GM12878 (cell line): ENCODE results near the gene CD3E. TPM values are rescaled to one million over a fixed set of nuclear protein-coding genes. Genes with fewer than 3 reads are reported as not detected.

Experiments used
- ATAC-seq: fragments of 200-7000 bp; cut with Tn5 transposase; 3 replicates; pipeline ENCODE4 v1.9.1; 2020; ENCODE audit warnings: mild to moderate bottlenecking, moderate library complexity
- BruUV-seq: library from RNA; stranded (reverse); fragments of 400-500 nt; replicated peaks from 2 replicates; lab custom pipeline; 2021; lab: Mats Ljungman, UMichigan
- CTCF ChIA-PET: fragments of 300-600 bp; sonication (Branson Sonifier 250); formaldehyde crosslinking; extraction: SDS; loops from one replicate; lab custom pipeline; 2021; ENCODE audit warnings: inconsistent platforms; lab: Yijun Ruan, JAX
- POLR2A ChIA-PET: fragments of 350-600 bp; formaldehyde crosslinking; extraction: SDS; loops from one replicate; lab custom pipeline; 2021; ENCODE audit warnings: inconsistent platforms; lab: Charles Lee
- RAD21 ChIA-PET: fragments of 300-600 bp; sonication (Branson Sonifier 250); formaldehyde crosslinking; loops from one replicate; lab custom pipeline; 2023; ENCODE audit warnings: antibody characterized with exemption; ENCODE audit not compliant: unreplicated experiment; lab: Charles Lee
- SMC1A ChIA-PET: fragments of 300-600 bp; sonication (Branson Sonifier 250); formaldehyde crosslinking; loops from one replicate; lab custom pipeline; 2023; ENCODE audit not compliant: unreplicated experiment, uncharacterized antibody; lab: Charles Lee
- DNase-seq: peaks from one replicate; pipeline ENCODE4 v3.0.0-alpha.2; 2011; ENCODE audit warnings: low read depth, low spot score
- FAIRE-seq: peaks from 3 replicates; lab custom pipeline; 2011; peaks lifted over from hg19 to GRCh38; lab: Jason Lieb, UNC
- H2AFZ ChIP-seq: 2 replicates; pipeline ENCODE4 v1.6.0; 2011; ENCODE audit warnings: low read depth, low read length, control low read depth; ENCODE audit not compliant: control insufficient read depth
- H3K27ac ChIP-seq: 2 replicates; pipeline ENCODE4 v1.5.1; 2011; ENCODE audit warnings: control low read depth; ENCODE audit not compliant: control insufficient read depth, insufficient read depth
- H3K27me3 ChIP-seq, 2 experiments: replicated peaks in 1 of 2; 2 replicates each; pipeline versions ENCODE4 v1.6.0 to v1.6.1; 2011; ENCODE audit warnings: low read length in 1 of 2; ENCODE audit not compliant: control insufficient read depth in 2 of 2, insufficient read depth in 2 of 2
- H3K36me3 ChIP-seq, 2 experiments: 2 replicates each; pipeline ENCODE4 v1.5.1; 2011; ENCODE audit warnings: low read length in 1 of 2; ENCODE audit not compliant: control insufficient read depth in 2 of 2, insufficient read depth in 2 of 2
- H3K4me1 ChIP-seq: 2 replicates; pipeline ENCODE4 v1.6.1; 2011; ENCODE audit warnings: mild to moderate bottlenecking, low read length, moderate library complexity, mixed read lengths; ENCODE audit not compliant: control insufficient read depth, insufficient read depth
- H3K4me2 ChIP-seq: 2 replicates; pipeline ENCODE4 v1.6.0; 2011; ENCODE audit warnings: control low read depth; ENCODE audit not compliant: control insufficient read depth, insufficient read depth
- H3K4me3 ChIP-seq: fragments of 200-600 bp; sonication (generic); 2 replicates; pipeline ENCODE4 v1.5.1; 2016
- H3K79me2 ChIP-seq: 2 replicates; pipeline ENCODE4 v1.6.0; 2011; ENCODE audit warnings: low read length; ENCODE audit not compliant: control insufficient read depth, insufficient read depth
- H3K9ac ChIP-seq: 2 replicates; pipeline ENCODE4 v1.8.0; 2011; ENCODE audit warnings: low read length, control low read depth, mixed read lengths; ENCODE audit not compliant: control insufficient read depth, insufficient read depth
- H3K9me3 ChIP-seq: replicated peaks from 3 replicates; pipeline ENCODE4 v1.5.1; 2011; ENCODE audit warnings: mild to moderate bottlenecking, low read length; ENCODE audit not compliant: control insufficient read depth, insufficient read depth
- H4K20me1 ChIP-seq: 2 replicates; pipeline ENCODE4 v1.6.0; 2011; ENCODE audit not compliant: control insufficient read depth, insufficient read depth
- BCLAF1 ChIP-seq: fragments of 450-650 bp; IDR thresholded peaks from 2 replicates; pipeline ENCODE4 v1.6.1; 2017; ENCODE audit warnings: antibody characterized with exemption, mild to moderate bottlenecking, moderate library complexity
- BRCA1 ChIP-seq: IDR thresholded peaks from 2 replicates; pipeline ENCODE4 v1.6.1; 2011; ENCODE audit warnings: low read depth, low read length, improper control_type of control experiment
- CBX3 ChIP-seq: fragments of 200-600 bp; sonication (generic); IDR thresholded peaks from 2 replicates; pipeline ENCODE4 v1.6.1; 2016; ENCODE audit warnings: low read depth, borderline replicate concordance
- EED ChIP-seq: sonication (generic); IDR thresholded peaks from 2 replicates; pipeline ENCODE4 v1.6.1; 2016; ENCODE audit warnings: antibody characterized with exemption, low read depth
- IKZF1 ChIP-seq: fragments of 450-650 bp; conservative IDR thresholded peaks from 2 replicates; pipeline ENCODE4 v1.6.1; 2017; ENCODE audit warnings: antibody characterized with exemption, mild to moderate bottlenecking
- IKZF2 ChIP-seq, 2 experiments: fragments of 450-650 bp; IDR thresholded peaks; 2 replicates each; pipeline ENCODE4 v1.6.1; 2017; ENCODE audit warnings: mild to moderate bottlenecking in 2 of 2, moderate library complexity in 2 of 2
- MYB ChIP-seq: fragments of 150-350 bp; IDR thresholded peaks from 2 replicates; pipeline ENCODE4 v1.6.1; 2014; ENCODE audit warnings: mild to moderate bottlenecking, low read depth, low read length, borderline replicate concordance
- SPI1 ChIP-seq: IDR thresholded peaks from 2 replicates; pipeline ENCODE4 v1.6.1; 2011; ENCODE audit warnings: low read depth, mild to moderate bottlenecking, low read length, moderate library complexity, borderline replicate concordance; ENCODE audit not compliant: insufficient read depth
- TCF12 ChIP-seq: IDR thresholded peaks from 2 replicates; pipeline ENCODE4 v1.6.1; 2011; ENCODE audit warnings: low read depth, mild to moderate bottlenecking, low read length
- ZZZ3 ChIP-seq: IDR thresholded peaks from 2 replicates; pipeline ENCODE4 v1.6.1; 2011; ENCODE audit warnings: low read depth; ENCODE audit not compliant: control insufficient read depth, insufficient read length
- WGBS: methylation state at CpG from one replicate; pipeline ENCODE4 v1.1.6; 2016; ENCODE audit warnings: low lambda C conversion rate; ENCODE audit not compliant: insufficient replicate concordance, insufficient coverage; ENCODE audit errors: missing lambda C conversion rate; 5-methylcytosine and 5-hydroxymethylcytosine counted together
- in situ Hi-C: fragments of 300-500 bp; cut with MboI; formaldehyde crosslinking; loops from 9 replicates; pipeline ENCODE4 v1.14.3; 2018; ENCODE audit warnings: mixed read lengths
- intact Hi-C: fragments of 100-400 bp; cut with micrococcal nuclease; formaldehyde crosslinking; loops from one replicate; pipeline ENCODE4 v1.14.2; 2022; ENCODE audit not compliant: unreplicated experiment
- polyA plus RNA-seq, 11 experiments: library from polyadenylated mRNA; depleted of rRNA in 4 of 11; unstranded in 6 of 11; stranded (reverse) in 5 of 11; fragments of >200 nt; fragmentation: Nextera tagmentation in 4 of 11; fragmentation: Illumina TruSeq in 1 of 11; extraction: Ambion mirVana in 4 of 11; extraction: Trizol in 1 of 11; gene quantifications; 1 replicate in 1 of 11; 2 replicates in 10 of 11; pipeline versions ENCODE4 v1.2.1 to v1.2.3, GENCODE V29; 2011 to 2016; ENCODE audit warnings: inconsistent platforms in 2 of 11, missing spikeins in 2 of 11, low read depth in 1 of 11
- total RNA-seq, 4 experiments: library from RNA; depleted of rRNA in 3 of 4; stranded (reverse); fragments of >200 nt in 3 of 4; fragmentation: Illumina TruSeq in 1 of 4; extraction: Trizol in 1 of 4; gene quantifications; 2 replicates each; pipeline versions ENCODE4 v1.2.1 to v1.2.3, GENCODE V29; 2013 to 2021

CD3E gene
- total and polyA plus RNA-seq, 10 of the 15 experiments (the other 5 are each of a cell fraction or from before 2014, with no cell fraction given): 0.10 to 17.3 (median 3.8) TPM

GRCh38 chr11:118277312-118277711 lies 27.2 kb upstream of the CD3E start:
- no peak overlapping the region for H3K4me3 ChIP-seq
- in situ Hi-C loops: no loop called here
- no peaks in the 10 kb centered on the region for H3K36me3 ChIP-seq
- no peak overlapping the region for H3K27ac ChIP-seq
- H2AFZ ChIP-seq: no peak overlapping the region; the same call in 1 of the 2 replicates
- H3K9me3 ChIP-seq: no peaks in the 10 kb centered on the region
- peak; percentile 87 for ATAC-seq
- no peak for FAIRE-seq
- ChIA-PET CTCF (interaction anchor here (0.6 to 3.2 kb wide), 12 partner anchors 10 to 224 kb away, joined by 3 to 17 read pairs (median 4); partner anchors contain the start of gene MPZL2), RAD21 (interaction anchor here (0.9 to 2.2 kb wide), 5 partner anchors 13 to 79 kb away, joined by 3 to 12 read pairs (median 4); partner anchors contain the start of genes JAML and MPZL2), POLR2A (interaction anchor here (0.5 to 1.0 kb wide), 4 partner anchors 35 to 996 kb away, joined by 3 to 5 read pairs (median 4); no protein-coding TSS in a partner anchor), SMC1A (interaction anchor here (0.7 to 7.2 kb wide), 16 partner anchors 10 to 110 kb away, joined by 3 to 56 read pairs (median 3); partner anchors contain the start of genes CD3D, MPZL2 and MPZL3)
- H3K4me2 ChIP-seq: no peak overlapping the region
- H4K20me1 ChIP-seq: no peaks in the 10 kb centered on the region
- no peak for TF ChIP-seq IKZF1
- TF ChIP-seq EED: peak; percentile 82
- TF ChIP-seq IKZF2 (IDR thresholded peaks at IDR 0.05): peak; percentile 30 to 33; a peak in 1 of 4 replicates
- no peak for TF ChIP-seq BCLAF1
- TF ChIP-seq ZZZ3: no peak
- no peak for TF ChIP-seq CBX3
- TF ChIP-seq MYB: no peak
- 0 out of 2 replicates have a peak, but pooled peaks have one; percentile 57 for TF ChIP-seq TCF12
- no peak for TF ChIP-seq BRCA1
- peak; percentile 61; the same call in 1 of the 2 replicates for TF ChIP-seq SPI1
- no peaks in the 10 kb centered on the region for H3K79me2 ChIP-seq
- no TSS peak for BruUV-seq
- DNase-seq: no peak
- intact Hi-C loops: no loop called here
- 55% methylated on average over 1 of the region's 1 CpG for WGBS
- H3K9ac ChIP-seq: no peak overlapping the region
- peaks cover 13% of the 10 kb centered on the region; the same call in 1 of the 2 replicates for H3K4me1 ChIP-seq
- H3K27me3 ChIP-seq: no peaks in the 10 kb centered on the region
